SK-N-SH (cell line): Measurements from ENCODE around the gene SARDH. TPM values are rescaled to one million over a fixed set of nuclear protein-coding genes. Genes with fewer than 3 reads are reported as not detected.

ENCODE experiments used
- CTCF ChIA-PET: fragments of 300-600, 350-600 bp; formaldehyde crosslinking; extraction: SDS; loops from one replicate; lab custom pipeline; 2021; lab: Yijun Ruan, JAX
- POLR2A ChIA-PET: fragments of 350-600 bp; sonication (Branson Sonifier 250); formaldehyde crosslinking; extraction: SDS; loops from one replicate; lab custom pipeline; 2020; ENCODE audit warnings: antibody characterized with exemption, inconsistent platforms; lab: Yijun Ruan, JAX
- DNase-seq: peaks from one replicate; pipeline ENCODE4 v3.0.0; 2012
- H2AFZ ChIP-seq: fragments of 200-600 bp; sonication (generic); 2 replicates; pipeline ENCODE4 v1.8.1; 2016; ENCODE audit warnings: antibody characterized with exemption, mild to moderate bottlenecking, low read depth
- H3F3A ChIP-seq: fragments of 200-600 bp; sonication (generic); replicated peaks from 2 replicates; pipeline ENCODE3; 2016; ENCODE audit warnings: antibody characterized with exemption, mild to moderate bottlenecking; ENCODE audit not compliant: insufficient read depth
- H3K27ac ChIP-seq, 2 experiments: fragments of 200-500 bp in 1 of 2; fragments of 200-600 bp in 1 of 2; sonication (Bioruptor generic) in 1 of 2; sonication (generic), shearing (Covaris generic) in 1 of 2; 2 replicates each; pipeline versions ENCODE4 v1.5.1 to v1.6.1; 2014 to 2016; ENCODE audit warnings: low read depth in 2 of 2, inconsistent platforms in 1 of 2, low read length in 1 of 2, mild to moderate bottlenecking in 1 of 2, mixed read lengths in 1 of 2
- H3K27me3 ChIP-seq: fragments of 200-600 bp; sonication (generic), shearing (Covaris generic); 2 replicates; pipeline ENCODE4 v1.6.1; 2016; ENCODE audit warnings: mixed run types; ENCODE audit not compliant: insufficient read depth
- H3K36me3 ChIP-seq, 2 experiments: fragments of 200-500 bp in 1 of 2; fragments of 200-600 bp in 1 of 2; sonication (Bioruptor generic) in 1 of 2; sonication (generic) in 1 of 2; replicated peaks in 1 of 2; 2 replicates each; pipeline versions ENCODE3 to v1.5.1; 2014 to 2016; ENCODE audit warnings: low read length in 1 of 2, mild to moderate bottlenecking in 1 of 2; ENCODE audit not compliant: insufficient read depth in 2 of 2, control insufficient read depth in 1 of 2
- H3K4me1 ChIP-seq, 2 experiments: fragments of 200-500 bp in 1 of 2; fragments of 200-600 bp in 1 of 2; sonication (Bioruptor generic) in 1 of 2; sonication (generic), shearing (Covaris generic) in 1 of 2; 2 replicates each; pipeline versions ENCODE4 v1.5.1 to v1.6.1; 2014 to 2016; ENCODE audit warnings: low read depth in 1 of 2, low read length in 1 of 2, mixed run types in 1 of 2; ENCODE audit not compliant: insufficient read depth in 2 of 2, control insufficient read depth in 1 of 2
- H3K4me2 ChIP-seq: fragments of 200-600 bp; sonication (generic), shearing (Covaris generic); 2 replicates; pipeline ENCODE4 v1.6.1; 2017; ENCODE audit warnings: mixed run types
- H3K4me3 ChIP-seq, 2 experiments: fragments of 200-500 bp in 1 of 2; fragments of 200-600 bp in 1 of 2; sonication (Bioruptor generic) in 1 of 2; sonication (generic), shearing (Covaris generic) in 1 of 2; 2 replicates each; pipeline versions ENCODE4 v1.5.1 to v1.8.1; 2014 to 2016; ENCODE audit warnings: low read depth in 2 of 2, inconsistent platforms in 1 of 2, low read length in 1 of 2, mild to moderate bottlenecking in 1 of 2, mixed read lengths in 1 of 2, moderate library complexity in 1 of 2
- H3K79me2 ChIP-seq: fragments of 200-600 bp; sonication (generic); 2 replicates; pipeline ENCODE4 v1.8.1; 2017; ENCODE audit warnings: mild to moderate bottlenecking; ENCODE audit not compliant: insufficient read depth
- H3K9ac ChIP-seq: fragments of 200-600 bp; sonication (generic); 2 replicates; pipeline ENCODE4 v1.6.1; 2017; ENCODE audit warnings: mixed run types
- H3K9me2 ChIP-seq: fragments of 200-600 bp; sonication (generic); 2 replicates; pipeline ENCODE4 v1.6.1; 2017; ENCODE audit warnings: mixed run types
- H3K9me3 ChIP-seq: fragments of 200-600 bp; sonication (generic); 2 replicates; pipeline ENCODE4 v1.6.1; 2017; ENCODE audit warnings: mixed run types, mild to moderate bottlenecking, moderate library complexity
- H4K20me1 ChIP-seq: fragments of 200-600 bp; sonication (generic); 2 replicates; pipeline ENCODE4 v1.6.1; 2017; ENCODE audit warnings: mild to moderate bottlenecking, mixed run types; ENCODE audit not compliant: insufficient read depth
- CHD2 ChIP-seq: fragments of 150-350 bp; IDR thresholded peaks from 2 replicates; pipeline ENCODE4 v1.6.1; 2018; ENCODE audit warnings: low read length; ENCODE audit not compliant: partially characterized antibody
- EZH2phosphoT487 ChIP-seq: fragments of 200-600 bp; sonication (generic); IDR thresholded peaks from 2 replicates; pipeline ENCODE4 v1.6.1; 2017; ENCODE audit warnings: low read depth, mixed run types, mild to moderate bottlenecking, antibody characterized with exemption, moderate library complexity, borderline replicate concordance
- FOSL2 ChIP-seq: IDR thresholded peaks from 2 replicates; pipeline ENCODE4 v1.4.0; 2012; ENCODE audit warnings: low read depth, mild to moderate bottlenecking, moderate library complexity, borderline replicate concordance
- FOXJ3 ChIP-seq: sonication (generic); formaldehyde crosslinking; IDR thresholded peaks from 2 replicates; pipeline ENCODE4 v1.5.1; 2020; ENCODE audit warnings: mild to moderate bottlenecking, missing genetic modification reagents
- FOXM1 ChIP-seq: IDR thresholded peaks from 2 replicates; pipeline ENCODE4 v1.4.0; 2012; ENCODE audit warnings: low read depth, mild to moderate bottlenecking
- GABPA ChIP-seq: IDR thresholded peaks from 2 replicates; pipeline ENCODE4 v1.4.0; 2012; ENCODE audit warnings: low read depth, mild to moderate bottlenecking
- GATA2 ChIP-seq: sonication (generic); formaldehyde crosslinking; IDR thresholded peaks from 2 replicates; pipeline ENCODE4 v1.5.0; 2020; ENCODE audit warnings: mild to moderate bottlenecking, missing genetic modification reagents
- JUND ChIP-seq: IDR thresholded peaks from 2 replicates; pipeline ENCODE4 v1.4.0; 2012
- NFIC ChIP-seq: IDR thresholded peaks from 2 replicates; pipeline ENCODE4 v1.4.0; 2012; ENCODE audit warnings: borderline replicate concordance
- NRF1 ChIP-seq: IDR thresholded peaks from 2 replicates; pipeline ENCODE4 v1.6.1; 2012; ENCODE audit warnings: low read depth, mild to moderate bottlenecking, low read length
- POLR2AphosphoS5 ChIP-seq: IDR thresholded peaks from 2 replicates; pipeline ENCODE4 v1.6.1; 2012; ENCODE audit warnings: low read depth, low read length
- RAD21 ChIP-seq: IDR thresholded peaks from 2 replicates; pipeline ENCODE4 v1.6.1; 2012; ENCODE audit warnings: mild to moderate bottlenecking, low read length
- RCOR1 ChIP-seq: fragments of 150-350 bp; IDR thresholded peaks from 2 replicates; pipeline ENCODE4 v1.6.1; 2017; ENCODE audit warnings: antibody characterized with exemption, low read length
- RFX5 ChIP-seq: IDR thresholded peaks from 2 replicates; pipeline ENCODE4 v1.6.1; 2012; ENCODE audit warnings: mild to moderate bottlenecking, improper control_type of control experiment, low read length
- RXRA ChIP-seq: IDR thresholded peaks from 2 replicates; pipeline ENCODE4 v1.4.0; 2012; ENCODE audit warnings: low read depth, mild to moderate bottlenecking, borderline replicate concordance
- SMC3 ChIP-seq: IDR thresholded peaks from 2 replicates; pipeline ENCODE4 v1.6.1; 2012; ENCODE audit warnings: low read depth, low read length, improper control_type of control experiment
- TAF1 ChIP-seq: IDR thresholded peaks from 2 replicates; pipeline ENCODE4 v1.6.1; 2012; ENCODE audit warnings: low read depth, mild to moderate bottlenecking, low read length, moderate library complexity, borderline replicate concordance
- TCF12 ChIP-seq: IDR thresholded peaks from 2 replicates; pipeline ENCODE4 v1.4.0; 2012
- YY1 ChIP-seq: IDR thresholded peaks from 2 replicates; pipeline ENCODE4 v1.4.0; 2012; ENCODE audit warnings: low read depth, mild to moderate bottlenecking
- WGBS: methylation state at CpG from one replicate; pipeline ENCODE4 v1.1.6; 2017; ENCODE audit warnings: low lambda C conversion rate; 5-methylcytosine and 5-hydroxymethylcytosine counted together
- polyA plus RNA-seq, 3 experiments: library from polyadenylated mRNA; depleted of rRNA; stranded (reverse); fragments of >200 nt; gene quantifications; 2 replicates each; pipeline ENCODE4 v1.2.3, GENCODE V29; 2012
- TF ChIP-seq, protein P1 (sequence below): IDR thresholded peaks from 2 replicates; pipeline ENCODE4 v1.4.0; 2012; ENCODE audit warnings: low read depth, borderline replicate concordance
- TF ChIP-seq, protein P2 (sequence below): IDR thresholded peaks from 2 replicates; pipeline ENCODE4; 2012
- TF ChIP-seq, protein P3 (sequence below): IDR thresholded peaks from 2 replicates; pipeline ENCODE4 v1.4.0; 2012; ENCODE audit warnings: low read depth
- TF ChIP-seq, protein P4 (sequence below): IDR thresholded peaks from 2 replicates; pipeline ENCODE4 v1.4.0; 2012; ENCODE audit warnings: low read depth, borderline replicate concordance

SARDH gene
- polyA plus RNA-seq, 1 of the 3 experiments (the other 2 are of a cell fraction) = 5.9 TPM

DNA sequence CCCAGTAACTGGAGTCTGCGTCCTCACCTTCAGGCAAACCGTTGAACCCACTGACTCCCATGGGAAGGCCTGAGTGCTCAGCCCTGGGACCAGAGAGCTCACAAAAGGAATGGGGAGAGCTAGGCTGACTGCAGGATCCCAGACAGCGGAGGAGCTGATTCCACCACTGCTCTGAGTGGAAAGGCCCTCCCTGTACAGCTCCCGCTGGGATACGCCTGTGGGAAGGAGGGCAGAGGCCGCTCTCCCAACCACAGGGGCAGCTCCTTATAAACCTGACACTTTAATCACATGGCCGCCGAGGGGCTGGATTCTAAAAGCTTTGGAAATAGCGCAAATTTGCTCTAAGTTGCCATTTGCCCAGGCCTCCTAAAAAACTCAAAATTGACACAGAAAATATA, 64.9 kb downstream of the SARDH start:
- TF ChIP-seq GABPA = no peak
- no peak for TF ChIP-seq TCF12
- no peak for TF ChIP-seq RCOR1
- TF ChIP-seq NFIC = no peak
- no peak for TF ChIP-seq FOXM1
- no peak for TF ChIP-seq YY1
- TF ChIP-seq, protein P1, sequence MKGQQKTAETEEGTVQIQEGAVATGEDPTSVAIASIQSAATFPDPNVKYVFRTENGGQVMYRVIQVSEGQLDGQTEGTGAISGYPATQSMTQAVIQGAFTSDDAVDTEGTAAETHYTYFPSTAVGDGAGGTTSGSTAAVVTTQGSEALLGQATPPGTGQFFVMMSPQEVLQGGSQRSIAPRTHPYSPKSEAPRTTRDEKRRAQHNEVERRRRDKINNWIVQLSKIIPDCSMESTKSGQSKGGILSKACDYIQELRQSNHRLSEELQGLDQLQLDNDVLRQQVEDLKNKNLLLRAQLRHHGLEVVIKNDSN = no peak
- no peak for TF ChIP-seq RXRA
- TF ChIP-seq, protein P2, sequence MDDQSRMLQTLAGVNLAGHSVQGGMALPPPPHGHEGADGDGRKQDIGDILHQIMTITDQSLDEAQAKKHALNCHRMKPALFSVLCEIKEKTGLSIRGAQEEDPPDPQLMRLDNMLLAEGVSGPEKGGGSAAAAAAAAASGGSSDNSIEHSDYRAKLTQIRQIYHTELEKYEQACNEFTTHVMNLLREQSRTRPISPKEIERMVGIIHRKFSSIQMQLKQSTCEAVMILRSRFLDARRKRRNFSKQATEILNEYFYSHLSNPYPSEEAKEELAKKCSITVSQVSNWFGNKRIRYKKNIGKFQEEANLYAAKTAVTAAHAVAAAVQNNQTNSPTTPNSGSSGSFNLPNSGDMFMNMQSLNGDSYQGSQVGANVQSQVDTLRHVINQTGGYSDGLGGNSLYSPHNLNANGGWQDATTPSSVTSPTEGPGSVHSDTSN = no peak
- TF ChIP-seq FOSL2 = no peak
- TF ChIP-seq POLR2AphosphoS5 = no peak
- no peak for TF ChIP-seq RFX5
- TF ChIP-seq FOXJ3 (CRISPR knock-in tag) = no peak
- TF ChIP-seq GATA2 (CRISPR knock-in tag) = no peak
- TF ChIP-seq CHD2 = no peak
- no peak for TF ChIP-seq SMC3
- Histone ChIP-seq H3K9me2 (no peaks in the 10 kb centered on the region), H3K4me3 (no peak overlapping the region), H3F3A (no peaks in the 10 kb centered on the region), H3K4me1 (peaks cover 0 to 10% of the 10 kb centered on the region in 2 experiments; a peak in 1 of 4 replicates), H4K20me1 (no peaks in the 10 kb centered on the region), H3K9ac (no peak overlapping the region), H3K27ac (no peak overlapping the region), H3K79me2 (no peaks in the 10 kb centered on the region), H3K4me2 (no peak overlapping the region), H3K9me3 (no peaks in the 10 kb centered on the region), H3K27me3 (no peaks in the 10 kb centered on the region), H3K36me3 (no peaks in the 10 kb centered on the region), H2AFZ (no peak overlapping the region)
- 82% methylated on average over 9 of the region's 9 CpGs for WGBS
- no peak for DNase-seq
- POLR2A ChIA-PET = interaction anchor here (0.6 kb wide), 1 partner anchor 8 kb away, joined by 3 read pairs; no protein-coding TSS in a partner anchor
- CTCF ChIA-PET = interaction anchor here (1.1 to 2.0 kb wide), 5 partner anchors 12 to 70 kb away, joined by 3 to 6 read pairs (median 3); no protein-coding TSS in a partner anchor

DNA sequence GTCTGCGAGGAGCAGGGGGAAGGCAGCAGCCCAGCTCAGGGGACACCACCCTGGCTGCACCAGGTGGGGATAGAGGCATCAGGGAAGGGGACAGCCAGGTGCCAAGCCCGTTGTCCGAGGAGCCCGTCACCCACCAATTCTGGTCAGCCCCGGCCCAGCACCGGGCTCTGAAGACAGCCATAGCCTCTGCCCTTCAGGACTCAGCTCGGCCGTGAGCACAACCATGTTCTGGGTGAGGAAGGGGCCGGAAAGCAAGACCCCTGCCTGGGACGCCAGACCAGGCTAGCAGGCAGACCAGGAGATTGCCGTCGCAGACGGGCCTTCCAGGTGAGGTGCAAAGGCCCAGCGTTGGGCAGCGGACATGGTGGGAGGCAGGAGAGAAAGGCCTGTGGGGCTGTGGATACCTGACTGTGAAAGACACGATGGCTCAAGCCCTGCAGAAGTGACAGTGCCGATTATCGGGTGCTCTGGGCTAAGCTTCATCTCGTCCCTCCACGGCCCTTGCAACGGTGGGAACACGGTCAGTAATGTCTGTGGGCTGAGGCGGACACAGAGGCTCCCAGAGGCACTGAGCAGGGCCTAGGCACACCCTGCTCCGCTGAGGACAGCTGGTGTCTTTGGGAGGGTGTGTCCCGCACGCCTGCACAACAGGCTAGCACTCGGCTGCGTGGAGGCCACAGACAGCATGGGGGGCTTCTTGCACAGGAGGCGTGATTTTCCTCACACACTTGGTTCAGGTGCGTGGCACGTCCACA, 65.5 kb downstream of the SARDH start:
- H3K9me2 ChIP-seq = no peaks in the 10 kb centered on the region
- no peaks in the 10 kb centered on the region for H4K20me1 ChIP-seq
- H2AFZ ChIP-seq = no peak overlapping the region
- no peaks in the 10 kb centered on the region for H3K79me2 ChIP-seq
- no peaks in the 10 kb centered on the region for H3K9me3 ChIP-seq
- ChIA-PET CTCF (interaction anchor here (1.1 to 2.0 kb wide), 5 partner anchors 13 to 70 kb away, joined by 3 to 6 read pairs (median 3); no protein-coding TSS in a partner anchor), POLR2A (interaction anchor here (0.6 kb wide), 1 partner anchor 8 kb away, joined by 3 read pairs; no protein-coding TSS in a partner anchor)
- no peak overlapping the region for H3K4me2 ChIP-seq
- no peak overlapping the region for H3K27ac ChIP-seq
- H3K4me3 ChIP-seq = no peak overlapping the region
- H3F3A ChIP-seq = no peaks in the 10 kb centered on the region
- peaks cover 0 to 10% of the 10 kb centered on the region in 2 experiments; a peak in 1 of 4 replicates for H3K4me1 ChIP-seq
- DNase-seq = no peak
- H3K27me3 ChIP-seq = no peaks in the 10 kb centered on the region
- H3K36me3 ChIP-seq = no peaks in the 10 kb centered on the region
- H3K9ac ChIP-seq = no peak overlapping the region
- WGBS = 89% methylated on average over 10 of the region's 31 CpGs
- TF ChIP-seq, protein P3, sequence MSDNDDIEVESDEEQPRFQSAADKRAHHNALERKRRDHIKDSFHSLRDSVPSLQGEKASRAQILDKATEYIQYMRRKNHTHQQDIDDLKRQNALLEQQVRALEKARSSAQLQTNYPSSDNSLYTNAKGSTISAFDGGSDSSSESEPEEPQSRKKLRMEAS = no peak
- TF ChIP-seq EZH2phosphoT487 (no peak), RAD21 (no peak), GATA2 (CRISPR knock-in tag) (no peak), JUND (no peak), FOXM1 (no peak), NRF1 (no peak), TAF1 (no peak)
- TF ChIP-seq, protein P4, sequence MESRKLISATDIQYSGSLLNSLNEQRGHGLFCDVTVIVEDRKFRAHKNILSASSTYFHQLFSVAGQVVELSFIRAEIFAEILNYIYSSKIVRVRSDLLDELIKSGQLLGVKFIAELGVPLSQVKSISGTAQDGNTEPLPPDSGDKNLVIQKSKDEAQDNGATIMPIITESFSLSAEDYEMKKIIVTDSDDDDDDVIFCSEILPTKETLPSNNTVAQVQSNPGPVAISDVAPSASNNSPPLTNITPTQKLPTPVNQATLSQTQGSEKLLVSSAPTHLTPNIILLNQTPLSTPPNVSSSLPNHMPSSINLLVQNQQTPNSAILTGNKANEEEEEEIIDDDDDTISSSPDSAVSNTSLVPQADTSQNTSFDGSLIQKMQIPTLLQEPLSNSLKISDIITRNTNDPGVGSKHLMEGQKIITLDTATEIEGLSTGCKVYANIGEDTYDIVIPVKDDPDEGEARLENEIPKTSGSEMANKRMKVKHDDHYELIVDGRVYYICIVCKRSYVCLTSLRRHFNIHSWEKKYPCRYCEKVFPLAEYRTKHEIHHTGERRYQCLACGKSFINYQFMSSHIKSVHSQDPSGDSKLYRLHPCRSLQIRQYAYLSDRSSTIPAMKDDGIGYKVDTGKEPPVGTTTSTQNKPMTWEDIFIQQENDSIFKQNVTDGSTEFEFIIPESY = no peak
- TF ChIP-seq, protein P2 = no peak
